Measurements from ENCODE around the gene ULK3.

Gene ULK3

GRCh38 chr15:74839526-74840395, 3.2 kb downstream of the ULK3 start:
- DNase-seq = no peak

- DNase-seq = no peak
Observed at GRCh38 chr15:74838746-74839525, 4.0 kb downstream of the ULK3 start.

- DNase-seq = no peak
Observed at GRCh38 chr15:74838137-74838516, 4.8 kb downstream of the ULK3 start.

- no peak for DNase-seq
Observed at GRCh38 chr15:74837482-74838136, 5.3 kb downstream of the ULK3 start.

- DNase-seq = no peak
Observed at GRCh38 chr15:74836846-74837245, 6.1 kb downstream of the ULK3 start.

GRCh38 chr15:74835312-74835823, 7.6 kb downstream of the ULK3 start:
- peak; percentile 79 for DNase-seq

- no peak for DNase-seq
Observed at GRCh38 chr15:74833376-74834107, 9.4 kb downstream of the ULK3 start.

- no peak for DNase-seq
Observed at GRCh38 chr15:74832826-74833225, 10.1 kb downstream of the ULK3 start.

- DNase-seq = no peak
Observed at GRCh38 chr15:74831813-74832495, 11.0 kb downstream of the ULK3 start.

- no peak for DNase-seq
Observed at GRCh38 chr15:74830868-74831267, 12.1 kb downstream of the ULK3 start.

GRCh38 chr15:74829991-74830390, 13.0 kb downstream of the ULK3 start:
- DNase-seq = no peak

GRCh38 chr15:74829486-74829885, 13.5 kb downstream of the ULK3 start:
- DNase-seq = no peak

- no peak for DNase-seq
Observed at GRCh38 chr15:74828835-74829234, 14.1 kb downstream of the ULK3 start.

- DNase-seq = no peak
Observed at GRCh38 chr15:74827614-74828013, 15.3 kb downstream of the ULK3 start.

GRCh38 chr15:74826921-74827320, 16.0 kb downstream of the ULK3 start:
- no peak for DNase-seq

- DNase-seq = peak; percentile 80
Observed at GRCh38 chr15:74826364-74826819, 16.6 kb downstream of the ULK3 start, which contains the start of gene CPLX3. TSS of gene CPLX3 (plus strand) at chr15:74826627. CDS start at chr15:74826704, 77 bp downstream.

- DNase-seq = no peak
Observed at GRCh38 chr15:74825866-74826265, 17.1 kb downstream of the ULK3 start.

GRCh38 chr15:74824976-74825375, 18.0 kb downstream of the ULK3 start:
- DNase-seq = no peak

- DNase-seq = no peak
Observed at GRCh38 chr15:74823324-74823723, 19.6 kb downstream of the ULK3 start.

- no peak for DNase-seq
Observed at GRCh38 chr15:74822233-74822632, 20.7 kb downstream of the ULK3 start.

GRCh38 chr15:74821790-74822158, 21.2 kb downstream of the ULK3 start:
- DNase-seq = no peak

Data from activated effector memory CD4-positive, alpha-beta T cell treated with anti-CD3 and anti-CD28 coated beads, Interleukin-2, amount 50 U/mL, for 16 hours (primary cell).